Chondrocyte (in vitro differentiated cells): ENCODE measurements around the gene USPL1. TPM values are rescaled to one million over a fixed set of nuclear protein-coding genes. Genes with fewer than 3 reads are reported as not detected.

Experiments used
- DNase-seq: peaks from one replicate; pipeline ENCODE4 v3.0.0; 2021; ENCODE audit warnings: mixed read lengths, low spot score
- H3K27ac Mint-ChIP-seq: one replicate; pipeline ENCODE4 v1.8.0; 2021; ENCODE audit warnings: mild to moderate bottlenecking, moderate library complexity, mixed read lengths; ENCODE audit not compliant: unreplicated experiment
- H3K27me3 Mint-ChIP-seq: 2 replicates; pipeline ENCODE4 v1.8.0; 2021; ENCODE audit warnings: low read depth, mixed read lengths
- H3K36me3 Mint-ChIP-seq: 2 replicates; pipeline ENCODE4 v1.8.0; 2021; ENCODE audit warnings: low read depth, mixed read lengths
- H3K4me1 Mint-ChIP-seq: 2 replicates; pipeline ENCODE4 v1.8.0; 2021; ENCODE audit warnings: low read depth, mild to moderate bottlenecking, mixed read lengths
- H3K4me3 Mint-ChIP-seq: one replicate; pipeline ENCODE4 v1.8.0; 2021; ENCODE audit warnings: mild to moderate bottlenecking, moderate library complexity, mixed read lengths; ENCODE audit not compliant: unreplicated experiment
- H3K9me3 Mint-ChIP-seq: 2 replicates; pipeline ENCODE4 v1.8.0; 2021; ENCODE audit warnings: low read depth, mixed read lengths
- CTCF ChIP-seq: fragments of 200-600 bp; sonication (generic); IDR thresholded peaks from 2 replicates; pipeline ENCODE4 v1.5.0; 2021; ENCODE audit warnings: antibody characterized with exemption, mild to moderate bottlenecking, moderate library complexity
- total RNA-seq: library from RNA; stranded (reverse); gene quantifications from 3 replicates; pipeline ENCODE4 v1.2.1, GENCODE V29; 2021

Gene USPL1
- total RNA-seq, 1 donor from 2014 or later = 11.0 TPM

DNA sequence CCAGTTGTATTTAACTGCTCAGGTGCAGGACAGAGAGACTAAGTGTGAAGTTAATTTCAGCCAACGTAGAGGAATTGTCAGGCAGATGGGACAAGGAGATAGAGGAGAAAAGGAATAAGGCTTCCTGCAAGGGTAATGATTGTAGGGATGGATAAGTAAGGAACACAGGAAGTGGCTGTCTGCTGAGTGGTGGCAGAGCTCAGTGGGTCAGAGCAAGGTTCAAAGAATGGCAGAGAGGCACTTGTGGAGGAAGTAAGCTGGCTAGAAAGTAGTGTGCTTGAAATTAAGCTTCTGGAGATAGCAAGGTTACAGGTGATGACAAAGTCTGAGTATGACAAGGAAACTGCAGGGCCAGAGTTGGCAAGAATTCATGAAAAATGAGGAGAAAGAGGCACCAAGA is 47.9 kb downstream of the USPL1 start:
- no peaks in the 10 kb centered on the region for H3K36me3 Mint-ChIP-seq
- DNase-seq = no peak
- H3K27me3 Mint-ChIP-seq = no peaks in the 10 kb centered on the region
- H3K27ac Mint-ChIP-seq = no peak overlapping the region
- no peaks in the 10 kb centered on the region for H3K9me3 Mint-ChIP-seq
- no peaks in the 10 kb centered on the region for H3K4me1 Mint-ChIP-seq
- no peak for TF ChIP-seq CTCF
- no peak overlapping the region for H3K4me3 Mint-ChIP-seq

DNA sequence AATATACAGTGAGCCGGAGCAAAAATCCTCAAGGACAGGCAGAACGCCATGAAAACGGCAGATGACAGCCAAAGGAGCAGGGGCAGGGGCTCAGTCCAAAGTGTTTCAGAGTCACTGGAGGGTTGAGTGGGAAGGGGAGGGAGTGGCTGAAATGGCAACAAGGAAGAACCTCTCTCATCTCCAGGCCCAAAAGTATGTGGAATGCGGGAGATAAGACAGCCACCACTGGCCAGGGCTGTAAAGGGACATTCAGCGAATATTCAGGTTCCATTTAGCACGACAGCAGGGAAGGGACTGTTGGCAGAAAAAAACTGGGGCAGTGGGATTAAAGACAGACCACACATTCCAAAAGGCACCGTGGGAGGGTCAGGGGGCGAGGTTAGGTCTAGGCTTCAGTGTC is 48.4 kb downstream of the USPL1 start:
- Mint-ChIP-seq H3K4me1 (no peaks in the 10 kb centered on the region), H3K27me3 (no peaks in the 10 kb centered on the region), H3K36me3 (no peaks in the 10 kb centered on the region), H3K27ac (no peak overlapping the region), H3K9me3 (no peaks in the 10 kb centered on the region), H3K4me3 (no peak overlapping the region)
- TF ChIP-seq CTCF = no peak
- no peak for DNase-seq

- H3K4me3 Mint-ChIP-seq = no peak overlapping the region
- no peaks in the 10 kb centered on the region for H3K4me1 Mint-ChIP-seq
- H3K27ac Mint-ChIP-seq = no peak overlapping the region
- DNase-seq = no peak
- no peak for TF ChIP-seq CTCF
- H3K27me3 Mint-ChIP-seq = no peaks in the 10 kb centered on the region
- no peaks in the 10 kb centered on the region for H3K9me3 Mint-ChIP-seq
- no peaks in the 10 kb centered on the region for H3K36me3 Mint-ChIP-seq
Measured at GRCh38 chr13:30667014-30667413, 49.3 kb downstream of the USPL1 start.

DNA sequence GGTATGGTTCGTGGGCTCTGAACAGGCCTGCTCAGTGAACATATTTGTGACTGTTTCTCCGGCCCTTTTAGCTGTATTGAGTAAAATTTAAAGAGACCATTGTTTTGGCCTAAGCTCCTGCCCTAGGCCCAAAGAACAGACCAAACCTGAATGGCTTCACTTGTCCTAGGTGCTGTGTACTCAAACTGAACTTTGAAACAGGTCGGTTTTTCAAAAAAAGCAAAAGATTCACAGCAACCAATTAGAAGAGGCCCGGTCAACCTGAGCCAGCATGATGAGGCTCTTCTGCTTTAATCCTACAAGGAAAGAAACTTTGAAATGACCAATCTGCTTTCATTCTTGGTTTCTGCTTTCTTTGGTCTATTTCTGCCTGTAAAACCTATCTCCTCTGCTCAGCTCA is 50.6 kb downstream of the USPL1 start:
- Mint-ChIP-seq H3K36me3 (no peaks in the 10 kb centered on the region), H3K27me3 (no peaks in the 10 kb centered on the region), H3K27ac (no peak overlapping the region), H3K4me3 (no peak overlapping the region), H3K9me3 (no peaks in the 10 kb centered on the region), H3K4me1 (peaks cover 5% of the 10 kb centered on the region)
- no peak for DNase-seq
- TF ChIP-seq CTCF = no peak

GRCh38 chr13:30671271-30671815 is 53.6 kb downstream of the USPL1 start:
- H3K27ac Mint-ChIP-seq = no peak overlapping the region
- H3K36me3 Mint-ChIP-seq = no peaks in the 10 kb centered on the region
- no peak for DNase-seq
- H3K4me1 Mint-ChIP-seq = peaks cover 16% of the 10 kb centered on the region
- H3K27me3 Mint-ChIP-seq = no peaks in the 10 kb centered on the region
- no peak for TF ChIP-seq CTCF
- H3K9me3 Mint-ChIP-seq = no peaks in the 10 kb centered on the region
- no peak overlapping the region for H3K4me3 Mint-ChIP-seq
